ENCODE results near the gene CACNA1F. TPM values are rescaled to one million over a fixed set of nuclear protein-coding genes. Genes with fewer than 3 reads are reported as not detected.

The CACNA1F gene
- total RNA-seq, 4 donors from 2014 or later, result under 0.01 to 0.42 (median 0.06) TPM

- H3K27me3 ChIP-seq, result peaks cover 0 to 8% (median 3%) of the 10 kb centered on the region in 4 donors
- H3K9me3 ChIP-seq, result no peaks in the 10 kb centered on the region
- no peaks in the 10 kb centered on the region for H3K36me3 ChIP-seq
- DNase-seq (ENCODE audit: extremely low spot score), result no peak
- H3K27ac ChIP-seq (replicated peaks in 1 of 4), result no peak overlapping the region
- TF ChIP-seq, protein P1, sequence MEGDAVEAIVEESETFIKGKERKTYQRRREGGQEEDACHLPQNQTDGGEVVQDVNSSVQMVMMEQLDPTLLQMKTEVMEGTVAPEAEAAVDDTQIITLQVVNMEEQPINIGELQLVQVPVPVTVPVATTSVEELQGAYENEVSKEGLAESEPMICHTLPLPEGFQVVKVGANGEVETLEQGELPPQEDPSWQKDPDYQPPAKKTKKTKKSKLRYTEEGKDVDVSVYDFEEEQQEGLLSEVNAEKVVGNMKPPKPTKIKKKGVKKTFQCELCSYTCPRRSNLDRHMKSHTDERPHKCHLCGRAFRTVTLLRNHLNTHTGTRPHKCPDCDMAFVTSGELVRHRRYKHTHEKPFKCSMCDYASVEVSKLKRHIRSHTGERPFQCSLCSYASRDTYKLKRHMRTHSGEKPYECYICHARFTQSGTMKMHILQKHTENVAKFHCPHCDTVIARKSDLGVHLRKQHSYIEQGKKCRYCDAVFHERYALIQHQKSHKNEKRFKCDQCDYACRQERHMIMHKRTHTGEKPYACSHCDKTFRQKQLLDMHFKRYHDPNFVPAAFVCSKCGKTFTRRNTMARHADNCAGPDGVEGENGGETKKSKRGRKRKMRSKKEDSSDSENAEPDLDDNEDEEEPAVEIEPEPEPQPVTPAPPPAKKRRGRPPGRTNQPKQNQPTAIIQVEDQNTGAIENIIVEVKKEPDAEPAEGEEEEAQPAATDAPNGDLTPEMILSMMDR (IDR thresholded peaks at IDR 0.05), result no peak
- TF ChIP-seq EP300 (IDR thresholded peaks at IDR 0.05), result no peak
- no peak for TF ChIP-seq POLR2AphosphoS5 (IDR thresholded peaks at IDR 0.05)
- TF ChIP-seq POLR2A (IDR thresholded peaks at IDR 0.05; ENCODE audit: low read depth), result no peak
- 79% methylated on average over 2 of the region's 2 CpGs for WGBS
- intact Hi-C loops (cut with DNase I), result no loop called here
- no peak overlapping the region for H3K4me3 ChIP-seq
- H3K4me1 ChIP-seq, result no peaks in the 10 kb centered on the region
Measured at GRCh38 chrX:49214416-49214815, 18.7 kb downstream of the CACNA1F start.

DNA sequence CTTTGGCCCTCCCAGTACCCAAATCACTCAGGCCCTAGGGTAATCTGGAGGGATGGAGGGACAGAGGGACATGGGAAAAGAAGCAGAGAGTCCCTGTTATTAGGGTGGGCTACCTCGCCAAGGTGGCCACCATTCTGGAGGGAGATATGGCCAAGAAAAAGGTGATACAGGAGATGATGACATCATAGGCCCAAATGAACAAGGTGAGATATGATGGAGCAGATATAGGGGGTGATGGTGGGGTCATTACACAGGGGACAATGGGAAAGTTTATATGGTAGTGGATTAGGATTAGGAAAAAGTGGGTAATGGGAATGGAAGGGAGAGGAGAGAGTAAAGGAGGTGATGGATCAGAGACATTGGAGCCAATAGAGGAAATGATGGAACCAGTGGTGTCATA, 20.3 kb downstream of the CACNA1F start:
- no peak for DNase-seq (ENCODE audit: extremely low spot score)
- Histone ChIP-seq H3K9me3 (no peaks in the 10 kb centered on the region), H3K4me3 (no peak overlapping the region), H3K36me3 (no peaks in the 10 kb centered on the region), H3K27ac (replicated peaks in 1 of 4) (no peak overlapping the region), H3K4me1 (no peaks in the 10 kb centered on the region), H3K27me3 (peaks cover 0 to 9% (median 4%) of the 10 kb centered on the region in 4 donors)
- WGBS, result 69% methylated on average over 1 of the region's 1 CpG
- TF ChIP-seq POLR2A (IDR thresholded peaks at IDR 0.05; ENCODE audit: low read depth) (no peak), POLR2AphosphoS5 (IDR thresholded peaks at IDR 0.05) (no peak), EP300 (IDR thresholded peaks at IDR 0.05) (no peak)
- TF ChIP-seq, protein P1 (IDR thresholded peaks at IDR 0.05), result no peak
- intact Hi-C loops (cut with DNase I), result no loop called here

GRCh38 chrX:49212209-49212608, 20.9 kb downstream of the CACNA1F start:
- Histone ChIP-seq H3K27ac (replicated peaks in 1 of 4) (no peak overlapping the region), H3K4me1 (no peaks in the 10 kb centered on the region), H3K9me3 (no peaks in the 10 kb centered on the region), H3K27me3 (peaks cover 0 to 10% (median 4%) of the 10 kb centered on the region in 4 donors), H3K4me3 (no peak overlapping the region), H3K36me3 (no peaks in the 10 kb centered on the region)
- WGBS, result 96% methylated on average over 2 of the region's 2 CpGs
- DNase-seq (ENCODE audit: extremely low spot score), result no peak
- TF ChIP-seq POLR2AphosphoS5 (IDR thresholded peaks at IDR 0.05), result no peak
- no peak for TF ChIP-seq POLR2A (IDR thresholded peaks at IDR 0.05; ENCODE audit: low read depth)
- TF ChIP-seq EP300 (IDR thresholded peaks at IDR 0.05), result no peak
- TF ChIP-seq, protein P1 (IDR thresholded peaks at IDR 0.05), result no peak
- intact Hi-C loops (cut with DNase I), result no loop called here

- no peaks in the 10 kb centered on the region for H3K9me3 ChIP-seq
- no peaks in the 10 kb centered on the region for H3K4me1 ChIP-seq
- 77% methylated on average over 8 of the region's 9 CpGs for WGBS
- H3K4me3 ChIP-seq, result no peak overlapping the region
- no peaks in the 10 kb centered on the region for H3K36me3 ChIP-seq
- DNase-seq (ENCODE audit: extremely low spot score), result no peak
- no peak for TF ChIP-seq EP300 (IDR thresholded peaks at IDR 0.05)
- no peak for TF ChIP-seq POLR2A (IDR thresholded peaks at IDR 0.05; ENCODE audit: low read depth)
- TF ChIP-seq POLR2AphosphoS5 (IDR thresholded peaks at IDR 0.05), result no peak
- TF ChIP-seq, protein P1 (IDR thresholded peaks at IDR 0.05), result no peak
- no peak overlapping the region for H3K27ac ChIP-seq (replicated peaks in 1 of 4)
- intact Hi-C loops (cut with DNase I), result no loop called here
- H3K27me3 ChIP-seq, result peaks cover 0 to 14% (median 4%) of the 10 kb centered on the region in 4 donors
Measured at GRCh38 chrX:49211074-49211473, 22.1 kb downstream of the CACNA1F start.

- TF ChIP-seq POLR2AphosphoS5 (IDR thresholded peaks at IDR 0.05), result no peak
- TF ChIP-seq POLR2A (IDR thresholded peaks at IDR 0.05; ENCODE audit: low read depth), result no peak
- TF ChIP-seq, protein P1 (IDR thresholded peaks at IDR 0.05), result no peak
- TF ChIP-seq EP300 (IDR thresholded peaks at IDR 0.05), result no peak
- Histone ChIP-seq H3K4me3 (no peak overlapping the region), H3K9me3 (no peaks in the 10 kb centered on the region), H3K4me1 (no peaks in the 10 kb centered on the region), H3K36me3 (no peaks in the 10 kb centered on the region), H3K27ac (replicated peaks in 1 of 4) (no peak overlapping the region), H3K27me3 (peaks cover 0 to 19% (median 4%) of the 10 kb centered on the region in 4 donors)
- 70% methylated on average over 5 of the region's 8 CpGs for WGBS
- intact Hi-C loops (cut with DNase I), result no loop called here
- no peak for DNase-seq (ENCODE audit: extremely low spot score)
Measured at GRCh38 chrX:49210406-49210805, 22.7 kb downstream of the CACNA1F start.
